H1 (cell line): ENCODE measurements around the gene PTH2R. TPM values are rescaled to one million over a fixed set of nuclear protein-coding genes. Genes with fewer than 3 reads are reported as not detected.
A peak's percentile ranks its signal among the peaks of the same experiment; 100 is the strongest.

ENCODE experiments used
- CTCF ChIA-PET: fragments of 300-600 bp; sonication (Branson Sonifier 250); formaldehyde crosslinking; loops from one replicate; lab custom pipeline; 2021; ENCODE audit not compliant: partially characterized antibody; lab: Charles Lee
- POLR2A ChIA-PET: fragments of 300-600 bp; sonication (Branson Sonifier 250); formaldehyde crosslinking; loops from one replicate; lab custom pipeline; 2021; ENCODE audit warnings: inconsistent platforms; ENCODE audit not compliant: partially characterized antibody; lab: Charles Lee
- DNase-seq, 2 experiments: peaks; one replicate each; pipeline versions ENCODE4 v3.0.0 to v3.0.0-alpha.2; 2010 to 2022; ENCODE audit warnings: low spot score in 2 of 2, low read depth in 1 of 2, mixed read lengths in 1 of 2
- FAIRE-seq: peaks from 2 replicates; lab custom pipeline; 2011; peaks lifted over from hg19 to GRCh38; lab: Jason Lieb, UNC
- H2AFZ ChIP-seq: 2 replicates; pipeline ENCODE4 v1.8.1; 2012; ENCODE audit warnings: low read length, inconsistent platforms
- H2AK5ac ChIP-seq: 2 replicates; pipeline ENCODE4 v1.6.1; 2013; ENCODE audit warnings: low read depth, low read length
- H2BK120ac ChIP-seq: replicated peaks from 2 replicates; pipeline ENCODE3; 2013; ENCODE audit warnings: low read depth, low read length, inconsistent platforms
- H2BK12ac ChIP-seq: 2 replicates; pipeline ENCODE4 v1.6.1; 2013; ENCODE audit warnings: low read depth, low read length
- H2BK15ac ChIP-seq: 2 replicates; pipeline ENCODE4 v1.6.1; 2013; ENCODE audit warnings: low read length
- H2BK20ac ChIP-seq: 2 replicates; pipeline ENCODE4 v1.6.1; 2013; ENCODE audit warnings: low read length
- H2BK5ac ChIP-seq: 2 replicates; pipeline ENCODE4 v1.6.1; 2013; ENCODE audit warnings: low read depth, low read length
- H3K14ac ChIP-seq: 2 replicates; pipeline ENCODE4 v1.6.1; 2013; ENCODE audit warnings: inconsistent platforms; ENCODE audit not compliant: insufficient read length
- H3K18ac ChIP-seq: 2 replicates; pipeline ENCODE4 v1.6.1; 2013; ENCODE audit warnings: low read length; ENCODE audit errors: extremely low read depth
- H3K23ac ChIP-seq: 2 replicates; pipeline ENCODE4 v1.6.1; 2013; ENCODE audit warnings: inconsistent platforms; ENCODE audit not compliant: insufficient read length
- H3K23me2 ChIP-seq: 2 replicates; pipeline ENCODE4 v1.6.1; 2013; ENCODE audit warnings: low read depth, low read length
- H3K27ac ChIP-seq: 2 replicates; pipeline ENCODE4 v1.6.1; 2011; ENCODE audit warnings: low read depth, low read length, inconsistent platforms
- H3K27me3 ChIP-seq, 4 experiments: replicated peaks in 1 of 4; 1 replicate in 1 of 4; 2 replicates in 3 of 4; pipeline versions ENCODE4 v1.6.1 to v1.8.1; 2011 to 2013; ENCODE audit warnings: low read length in 3 of 4, mild to moderate bottlenecking in 3 of 4, inconsistent platforms in 2 of 4, mixed read lengths in 2 of 4, moderate library complexity in 1 of 4; ENCODE audit not compliant: control insufficient read depth in 3 of 4, insufficient read depth in 3 of 4; ENCODE audit errors: extremely low read depth in 1 of 4
- H3K36me3 ChIP-seq, 4 experiments: 2 replicates each; pipeline versions ENCODE4 v1.6.1 to v1.8.1; 2011 to 2013; ENCODE audit warnings: mild to moderate bottlenecking in 4 of 4, low read length in 3 of 4, moderate library complexity in 2 of 4, control low read depth in 1 of 4, inconsistent platforms in 1 of 4; ENCODE audit not compliant: insufficient read depth in 4 of 4, control insufficient read depth in 2 of 4
- H3K4ac ChIP-seq: replicated peaks from 2 replicates; pipeline ENCODE3; 2013; ENCODE audit warnings: low read length, low read depth, mixed read lengths, inconsistent platforms; ENCODE audit not compliant: insufficient read length
- H3K4me1 ChIP-seq, 4 experiments: replicated peaks in 1 of 4; 1 replicate in 1 of 4; 2 replicates in 3 of 4; pipeline versions ENCODE4 v1.6.1 to v1.8.1; 2011 to 2013; ENCODE audit warnings: low read length in 3 of 4, inconsistent platforms in 2 of 4, mixed read lengths in 1 of 4; ENCODE audit not compliant: insufficient read depth in 4 of 4, control insufficient read depth in 3 of 4
- H3K4me2 ChIP-seq, 2 experiments: 2 replicates each; pipeline versions ENCODE4 v1.6.1 to v1.8.1; 2011 to 2013; ENCODE audit warnings: low read depth in 2 of 2, low read length in 2 of 2, control low read depth in 1 of 2, inconsistent platforms in 1 of 2, mild to moderate bottlenecking in 1 of 2; ENCODE audit not compliant: insufficient read depth in 1 of 2
- H3K4me3 ChIP-seq, 4 experiments: fragments of 200-600, 300-600 bp in 1 of 4; sonication (generic), shearing (Covaris generic), sonication (Bioruptor Twin) in 1 of 4; 2 replicates each; pipeline versions ENCODE4 v1.5.1 to v1.8.1; 2011 to 2016; ENCODE audit warnings: low read length in 4 of 4, low read depth in 3 of 4, control low read depth in 2 of 4, inconsistent platforms in 2 of 4, mild to moderate bottlenecking in 2 of 4, mixed read lengths in 1 of 4, moderate library complexity in 1 of 4; ENCODE audit not compliant: insufficient read depth in 2 of 4; ENCODE audit errors: extremely low read depth in 1 of 4
- H3K56ac ChIP-seq: replicated peaks from 2 replicates; pipeline ENCODE3; 2013; ENCODE audit warnings: low read depth, mild to moderate bottlenecking, mixed read lengths, low read length, inconsistent platforms; ENCODE audit not compliant: insufficient read length
- H3K79me1 ChIP-seq: 2 replicates; pipeline ENCODE4 v1.6.1; 2013; ENCODE audit warnings: low read depth, low read length, control low read depth
- H3K79me2 ChIP-seq, 2 experiments: 2 replicates each; pipeline versions ENCODE4 v1.6.1 to v1.8.1; 2012 to 2013; ENCODE audit warnings: low read length in 2 of 2, mild to moderate bottlenecking in 2 of 2, inconsistent platforms in 1 of 2; ENCODE audit not compliant: insufficient read depth in 2 of 2, control insufficient read depth in 1 of 2
- H3K9ac ChIP-seq, 4 experiments: replicated peaks in 1 of 4; 1 replicate in 1 of 4; 2 replicates in 3 of 4; pipeline versions ENCODE4 v1.6.1 to v1.8.1; 2011 to 2013; ENCODE audit warnings: low read depth in 3 of 4, low read length in 3 of 4, control low read depth in 2 of 4, mild to moderate bottlenecking in 2 of 4, moderate library complexity in 2 of 4, inconsistent platforms in 1 of 4; ENCODE audit errors: extremely low read depth in 1 of 4
- H3K9me3 ChIP-seq, 2 experiments: 2 replicates each; pipeline versions ENCODE4 v1.6.1 to v1.8.1; 2012 to 2013; ENCODE audit warnings: mild to moderate bottlenecking in 2 of 2, moderate library complexity in 2 of 2, control low read depth in 1 of 2, inconsistent platforms in 1 of 2, low read depth in 1 of 2, low read length in 1 of 2, mixed read lengths in 1 of 2; ENCODE audit not compliant: insufficient read depth in 2 of 2
- H4K20me1 ChIP-seq, 2 experiments: replicated peaks in 1 of 2; 2 replicates each; pipeline versions ENCODE3 to v1.8.1; 2011 to 2013; ENCODE audit warnings: inconsistent platforms in 2 of 2, low read length in 2 of 2, mild to moderate bottlenecking in 1 of 2; ENCODE audit not compliant: insufficient read depth in 2 of 2, control insufficient read depth in 1 of 2
- H4K5ac ChIP-seq: 2 replicates; pipeline ENCODE4 v1.6.1; 2013; ENCODE audit warnings: low read length, low read depth, mixed read lengths, inconsistent platforms; ENCODE audit not compliant: insufficient read length
- H4K8ac ChIP-seq: 2 replicates; pipeline ENCODE4 v1.8.0; 2013; ENCODE audit warnings: mild to moderate bottlenecking, moderate library complexity, low read length, inconsistent platforms; ENCODE audit not compliant: insufficient read depth; ENCODE audit errors: extremely low read depth
- H4K91ac ChIP-seq: replicated peaks from 2 replicates; pipeline ENCODE3; 2013; ENCODE audit warnings: low read length, mixed read lengths, inconsistent platforms; ENCODE audit not compliant: insufficient read length
- BRCA1 ChIP-seq: IDR thresholded peaks from 2 replicates; pipeline ENCODE4 v1.6.1; 2012; ENCODE audit warnings: low read depth, low read length, improper control_type of control experiment
- CBX5 ChIP-seq: fragments of 300-800, 300-1000 bp; sonication (generic); IDR thresholded peaks from 2 replicates; pipeline ENCODE4 v1.7.1; 2016; ENCODE audit warnings: antibody characterized with exemption, low read length, low read depth
- CEBPB ChIP-seq: IDR thresholded peaks from 2 replicates; pipeline ENCODE4 v1.6.1; 2012; ENCODE audit warnings: low read depth, low read length
- EP300 ChIP-seq, 2 experiments: IDR thresholded peaks; 1 replicate in 1 of 2; 2 replicates in 1 of 2; pipeline ENCODE4 v1.6.1; 2011 to 2012; ENCODE audit warnings: low read depth in 2 of 2, low read length in 2 of 2, mild to moderate bottlenecking in 2 of 2, borderline replicate concordance in 1 of 2, inconsistent platforms in 1 of 2, moderate library complexity in 1 of 2
- JUND ChIP-seq: IDR thresholded peaks from 2 replicates; pipeline ENCODE4 v1.6.1; 2011; ENCODE audit warnings: mild to moderate bottlenecking, improper control_type of control experiment, low read length
- NRF1 ChIP-seq: IDR thresholded peaks from 2 replicates; pipeline ENCODE4 v1.6.1; 2011; ENCODE audit warnings: mild to moderate bottlenecking, low read depth, low read length, improper control_type of control experiment
- SIN3A ChIP-seq, 2 experiments: IDR thresholded peaks in 1 of 2; conservative IDR thresholded peaks in 1 of 2; 2 replicates each; pipeline ENCODE4 v1.6.1; 2011 to 2012; ENCODE audit warnings: low read length in 2 of 2, improper control_type of control experiment in 1 of 2, low read depth in 1 of 2, mild to moderate bottlenecking in 1 of 2
- SP1 ChIP-seq: IDR thresholded peaks from 2 replicates; pipeline ENCODE4 v1.6.1; 2011; ENCODE audit warnings: low read depth, low read length
- SP2 ChIP-seq: IDR thresholded peaks from 2 replicates; pipeline ENCODE4 v1.6.1; 2012; ENCODE audit warnings: mild to moderate bottlenecking, low read length, inconsistent platforms
- WGBS, 2 experiments: shearing (Covaris generic) in 1 of 2; methylation state at CpG; one replicate each; pipeline versions ENCODE4 v1.1.6 to v1.1.7; 2013 to 2015; ENCODE audit warnings: low lambda C conversion rate in 2 of 2, mixed read lengths in 2 of 2, inconsistent platforms in 1 of 2, low coverage in 1 of 2, missing lambda C conversion rate in 1 of 2; ENCODE audit not compliant: insufficient replicate concordance in 2 of 2, insufficient coverage in 1 of 2, insufficient read length in 1 of 2; ENCODE audit errors: extremely low coverage in 1 of 2, missing lambda C conversion rate in 1 of 2; 5-methylcytosine and 5-hydroxymethylcytosine counted together
- polyA plus RNA-seq, 7 experiments: library from polyadenylated mRNA; depleted of rRNA in 3 of 7; stranded (reverse) in 5 of 7; unstranded in 2 of 7; fragments of >200 nt in 5 of 7; fragments of 200-250 nt in 2 of 7; gene quantifications; 1 replicate in 5 of 7; 2 replicates in 1 of 7; 4 replicates in 1 of 7; pipeline versions ENCODE4 v1.2.1 to v1.2.3, GENCODE V29; 2011 to 2013; ENCODE audit warnings: missing spikeins in 2 of 7, mixed read lengths in 2 of 7
- total RNA-seq: library from RNA; stranded (reverse); fragmentation: NEBNext Ultra II Directional; extraction: Animal tissue kit (Norgen Biotek cat#: 25700); gene quantifications from 2 replicates; pipeline ENCODE4 v1.2.1, GENCODE V29; 2021

The PTH2R gene
- total and polyA plus RNA-seq, 2 of the 8 experiments (the other 6 are each of a cell fraction or from before 2014, with no cell fraction given): 0.19 to 0.38 TPM

DNA sequence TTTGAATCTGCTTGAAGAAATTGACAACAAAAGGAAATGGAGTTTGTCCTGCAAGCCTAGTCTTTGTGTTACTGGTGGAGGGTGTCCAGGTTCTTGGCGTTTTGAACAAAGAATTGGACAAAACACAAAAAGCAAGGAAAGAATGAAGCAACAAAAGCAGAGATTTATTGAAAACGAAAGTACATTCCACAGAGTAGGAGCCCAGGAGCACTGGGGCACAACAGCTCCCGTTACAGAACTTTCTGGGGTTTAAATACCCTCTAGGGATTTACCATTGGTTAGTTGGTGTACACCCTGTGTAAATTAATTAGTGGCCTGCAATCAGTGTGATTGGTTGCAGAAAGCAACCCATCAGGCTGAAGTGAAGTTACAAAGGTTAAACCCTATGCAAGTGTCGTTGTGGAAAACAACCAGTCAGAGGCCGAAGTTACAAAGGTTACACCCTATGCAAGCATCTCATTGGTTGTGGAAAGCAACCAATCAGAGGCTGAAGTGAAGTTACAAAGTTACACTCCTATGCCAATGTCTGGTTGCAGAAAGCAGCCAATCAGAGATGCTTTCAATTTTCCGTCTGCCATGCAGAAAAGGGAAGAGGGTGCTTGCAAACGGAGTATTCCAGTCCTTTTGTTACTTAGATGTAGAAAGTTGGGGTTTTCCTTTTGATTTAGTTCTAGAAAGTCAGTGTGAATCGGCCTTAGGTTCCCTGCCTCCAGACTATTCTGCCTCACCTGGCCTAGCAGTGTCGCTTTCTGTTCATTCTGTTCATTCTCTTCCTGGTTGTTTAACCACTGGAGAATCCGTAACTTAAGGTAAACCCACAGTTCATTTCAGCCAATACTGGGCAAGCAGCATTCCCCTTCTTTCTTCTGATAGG lies 47.6 kb upstream of the PTH2R start:
- Histone ChIP-seq H3K23ac (no peak overlapping the region), H2BK5ac (no peak overlapping the region), H2BK120ac (no peak overlapping the region), H3K4me3 (no peak overlapping the region), H2BK12ac (no peak overlapping the region), H4K20me1 (no peaks in the 10 kb centered on the region), H3K36me3 (peaks cover 4 to 25% (median 11%) of the 10 kb centered on the region in 4 experiments), H3K9me3 (peaks cover 0 to under 1% of the 10 kb centered on the region in 2 experiments; a peak in 1 of 4 replicates), H2AK5ac (no peak overlapping the region), H2BK20ac (no peak overlapping the region), H2AFZ (no peak overlapping the region), H3K18ac (no peak overlapping the region), H3K9ac (no peak overlapping the region), H3K4me2 (no peak overlapping the region), H4K8ac (no peak overlapping the region), H3K27me3 (no peaks in the 10 kb centered on the region), H3K79me2 (no peaks in the 10 kb centered on the region), H3K14ac (no peak overlapping the region), H4K91ac (no peak overlapping the region), H3K23me2 (no peaks in the 10 kb centered on the region), H3K27ac (no peak overlapping the region), H3K4me1 (no peaks in the 10 kb centered on the region; a peak in 1 of 7 replicates), H2BK15ac (no peak overlapping the region), H3K79me1 (no peaks in the 10 kb centered on the region), H3K4ac (no peak overlapping the region), H3K56ac (no peak overlapping the region), H4K5ac (no peak overlapping the region)
- WGBS, 2 experiments: 93% methylated on average over 10 of the region's 10 CpGs; no CpG with 5 or more reads in 1 of the 2 experiments
- CTCF ChIA-PET: no interaction called here
- no peak for FAIRE-seq
- no peak for DNase-seq
- POLR2A ChIA-PET: no interaction called here
- TF ChIP-seq EP300 (IDR thresholded peaks at IDR 0.05; ENCODE audit: borderline replicate concordance in 1 of 2, low read depth in 2 of 2, low read length in 2 of 2) (no peak), JUND (no peak), NRF1 (no peak), CEBPB (no peak), SIN3A (conservative IDR thresholded peaks at IDR 0.05 in 1 of 2, IDR thresholded peaks at IDR 0.05 in 1 of 2; ENCODE audit: low read depth in 1 of 2, low read length in 2 of 2) (no peak), SP1 (0 out of 2 replicates have a peak, but pooled peaks have one; percentile 44), SP2 (peak; percentile 20; the same call in 1 of the 2 replicates), CBX5 (no peak), BRCA1 (no peak)
